CD14-positive monocyte (primary cell): ENCODE data around the gene SH3RF3. TPM values are rescaled to one million over a fixed set of nuclear protein-coding genes. Genes with fewer than 3 reads are reported as not detected.

Experiments
- DNase-seq, 3 donors: peaks; one replicate each; pipeline ENCODE4 v3.0.0-alpha.2; 2011 to 2022
- H2AFZ ChIP-seq: 2 replicates; pipeline ENCODE4 v1.6.0; 2012; ENCODE audit warnings: mild to moderate bottlenecking, low read depth, low read length, inconsistent platforms; ENCODE audit not compliant: insufficient read depth, poor library complexity, severe bottlenecking
- H3K27ac ChIP-seq, 2 donors: 1 replicate in 1 of 2; 2 replicates in 1 of 2; pipeline ENCODE4 v1.5.1; 2012 to 2013; ENCODE audit warnings: low read length in 2 of 2, control low read depth in 1 of 2, inconsistent platforms in 1 of 2, low read depth in 1 of 2, mild to moderate bottlenecking in 1 of 2
- H3K27me3 ChIP-seq, 2 donors: one replicate each; pipeline versions ENCODE4 v1.6.0 to v1.6.1; 2011 to 2013; ENCODE audit warnings: low read length in 2 of 2; ENCODE audit not compliant: control insufficient read depth in 2 of 2, insufficient read depth in 2 of 2
- H3K36me3 ChIP-seq, 2 donors: replicated peaks in 1 of 2; 1 replicate in 1 of 2; 2 replicates in 1 of 2; pipeline versions ENCODE4 v1.5.1 to v1.6.1; 2012 to 2013; ENCODE audit warnings: low read length in 2 of 2, control low read depth in 1 of 2, inconsistent platforms in 1 of 2, mild to moderate bottlenecking in 1 of 2; ENCODE audit not compliant: insufficient read depth in 2 of 2, control insufficient read depth in 1 of 2
- H3K4me1 ChIP-seq, 2 donors: 1 replicate in 1 of 2; 2 replicates in 1 of 2; pipeline versions ENCODE4 v1.5.1 to v1.6.1; 2012 to 2013; ENCODE audit warnings: low read length in 2 of 2, control low read depth in 1 of 2, inconsistent platforms in 1 of 2, mild to moderate bottlenecking in 1 of 2, moderate library complexity in 1 of 2; ENCODE audit not compliant: insufficient read depth in 2 of 2, control insufficient read depth in 1 of 2
- H3K4me2 ChIP-seq: replicated peaks from 2 replicates; pipeline ENCODE3; 2012; ENCODE audit warnings: low read length, moderate library complexity, mild to moderate bottlenecking; ENCODE audit not compliant: poor library complexity, severe bottlenecking; ENCODE audit errors: extremely low read depth
- H3K4me3 ChIP-seq, 3 experiments: fragments of 200-600 bp in 1 of 3; sonication (generic) in 1 of 3; replicated peaks in 1 of 3; 1 replicate in 2 of 3; 2 replicates in 1 of 3; pipeline ENCODE4 v1.5.1; 2011 to 2013; ENCODE audit warnings: low read length in 3 of 3, mild to moderate bottlenecking in 3 of 3, control low read depth in 2 of 3, low read depth in 2 of 3, inconsistent platforms in 1 of 3, moderate library complexity in 1 of 3
- H3K79me2 ChIP-seq: 2 replicates; pipeline ENCODE4 v1.6.0; 2012; ENCODE audit warnings: mild to moderate bottlenecking, control low read depth, inconsistent platforms, low read length, moderate library complexity; ENCODE audit not compliant: insufficient read depth
- H3K9ac ChIP-seq: 2 replicates; pipeline ENCODE4 v1.6.0; 2017; ENCODE audit warnings: low read length, mild to moderate bottlenecking; ENCODE audit not compliant: insufficient read depth, poor library complexity, severe bottlenecking
- H3K9me3 ChIP-seq, 2 donors: replicated peaks in 1 of 2; 1 replicate in 1 of 2; 2 replicates in 1 of 2; pipeline versions ENCODE4 v1.5.1 to v1.6.1; 2012 to 2013; ENCODE audit warnings: low read length in 2 of 2, control low read depth in 1 of 2; ENCODE audit not compliant: control insufficient read depth in 1 of 2, insufficient read depth in 1 of 2
- H4K20me1 ChIP-seq: 2 replicates; pipeline ENCODE4 v1.6.0; 2012; ENCODE audit warnings: mild to moderate bottlenecking, low read length, control low read depth, moderate library complexity; ENCODE audit not compliant: insufficient read depth
- H3K27ac Mint-ChIP-seq, 7 donors: one replicate each; pipeline ENCODE4 v1.8.0; 2020; ENCODE audit warnings: mild to moderate bottlenecking in 7 of 7, mixed read lengths in 7 of 7, moderate library complexity in 6 of 7, inconsistent platforms in 2 of 7
- H3K27me3 Mint-ChIP-seq, 3 donors: one replicate each; pipeline ENCODE4 v1.8.0; 2021 to 2022; ENCODE audit warnings: low read depth in 3 of 3, mild to moderate bottlenecking in 3 of 3, mixed read lengths in 3 of 3, moderate library complexity in 3 of 3, inconsistent platforms in 1 of 3
- H3K36me3 Mint-ChIP-seq, 2 donors: one replicate each; pipeline ENCODE4 v1.8.0; 2020; ENCODE audit warnings: mixed read lengths in 2 of 2, inconsistent platforms in 1 of 2, mild to moderate bottlenecking in 1 of 2
- H3K4me1 Mint-ChIP-seq: one replicate; pipeline ENCODE4 v1.8.0; 2020; ENCODE audit warnings: mild to moderate bottlenecking, mixed read lengths
- H3K4me3 Mint-ChIP-seq, 2 donors: one replicate each; pipeline ENCODE4 v1.8.0; 2020; ENCODE audit warnings: mild to moderate bottlenecking in 2 of 2, mixed read lengths in 2 of 2, moderate library complexity in 1 of 2
- H3K9me3 Mint-ChIP-seq, 7 donors: one replicate each; pipeline ENCODE4 v1.8.0; 2020 to 2022; ENCODE audit warnings: mixed read lengths in 7 of 7, mild to moderate bottlenecking in 6 of 7, moderate library complexity in 6 of 7, inconsistent platforms in 2 of 7
- CTCF ChIP-seq: fragments of 200-600 bp; IDR thresholded peaks from one replicate; pipeline ENCODE4 v1.8.0; 2022; ENCODE audit warnings: antibody characterized with exemption, mild to moderate bottlenecking
- WGBS: methylation state at CpG from one replicate; pipeline ENCODE4 v1.1.5; 2013; ENCODE audit warnings: missing lambda C conversion rate; ENCODE audit not compliant: insufficient coverage; 5-methylcytosine and 5-hydroxymethylcytosine counted together
- intact Hi-C, 2 donors: fragments of 100-400 bp; cut with micrococcal nuclease; formaldehyde crosslinking; loops; one replicate each; pipeline versions ENCODE4 v1.15.0 to v1.15.1; 2023
- polyA plus RNA-seq, 3 donors: library from polyadenylated mRNA; depleted of rRNA in 1 of 3; unstranded in 2 of 3; stranded (reverse) in 1 of 3; fragments of 300-500 nt in 2 of 3; fragments of >200 nt in 1 of 3; fragmentation: Illumina TruSeq in 2 of 3; gene quantifications; 1 replicate in 2 of 3; 2 replicates in 1 of 3; pipeline ENCODE4 v1.2.3, GENCODE V29; 2012 to 2021

SH3RF3 gene
- polyA plus RNA-seq, 3 donors: 0.25 to 0.75 (median 0.34) TPM

- peaks cover 3 to 16% of the 10 kb centered on the region in 2 donors for H3K27me3 ChIP-seq
- peaks cover 0 to 4% (median 0%) of the 10 kb centered on the region in 7 donors for H3K9me3 Mint-ChIP-seq
- H3K4me1 Mint-ChIP-seq: peaks cover 47% of the 10 kb centered on the region
- peak overlapping the region in 1 of 2 donors; percentile 35 for H3K4me3 Mint-ChIP-seq
- no peak overlapping the region for H3K27ac Mint-ChIP-seq
- no peak overlapping the region for H3K27ac ChIP-seq
- no peaks in the 10 kb centered on the region for H3K9me3 ChIP-seq
- peaks cover 35 to 47% (median 42%) of the 10 kb centered on the region in 3 donors for H3K27me3 Mint-ChIP-seq
- H3K4me2 ChIP-seq: peak overlapping the region; percentile 22
- peak; percentile 18 for TF ChIP-seq CTCF
- no peaks in the 10 kb centered on the region for H3K36me3 ChIP-seq
- peak; percentile 38 to 63 (median 63) for DNase-seq
- intact Hi-C loops: loop anchor here in 1 of 2 donors (5.0 to 10.0 kb wide), 2 partner anchors 121 to 209 kb away; partner anchors contain the start of gene SH3RF3
- no peaks in the 10 kb centered on the region for H3K79me2 ChIP-seq
- H3K36me3 Mint-ChIP-seq: no peaks in the 10 kb centered on the region
- no peak overlapping the region for H2AFZ ChIP-seq
- WGBS: 53% methylated on average over 3 of the region's 7 CpGs
- H3K9ac ChIP-seq: no peak overlapping the region
- no peak overlapping the region for H3K4me3 ChIP-seq
- H4K20me1 ChIP-seq: no peaks in the 10 kb centered on the region
- peaks cover 43 to 45% of the 10 kb centered on the region in 2 donors for H3K4me1 ChIP-seq
These were observed 204.6 kb downstream of the SH3RF3 start for GRCh38 chr2:109333414-109334210.

- peaks cover 0 to 4% (median 0%) of the 10 kb centered on the region in 7 donors for H3K9me3 Mint-ChIP-seq
- peaks cover 43 to 45% of the 10 kb centered on the region in 2 donors for H3K4me1 ChIP-seq
- no peaks in the 10 kb centered on the region for H4K20me1 ChIP-seq
- H3K4me3 ChIP-seq: peak overlapping the region in 1 of 3 experiments; percentile 53
- H3K79me2 ChIP-seq: no peaks in the 10 kb centered on the region
- no peak overlapping the region for H2AFZ ChIP-seq
- peak overlapping the region; percentile 49 to 84 for H3K4me3 Mint-ChIP-seq
- H3K36me3 Mint-ChIP-seq: no peaks in the 10 kb centered on the region
- peak in 1 of 3 donors; percentile 12 for DNase-seq
- H3K27ac Mint-ChIP-seq: no peak overlapping the region
- no peak overlapping the region for H3K9ac ChIP-seq
- no CpG with 5 or more reads among the region's 12 CpGs for WGBS
- TF ChIP-seq CTCF: no peak
- H3K4me1 Mint-ChIP-seq: peaks cover 47% of the 10 kb centered on the region
- H3K9me3 ChIP-seq: no peaks in the 10 kb centered on the region
- peak overlapping the region; percentile 52 for H3K4me2 ChIP-seq
- H3K27me3 ChIP-seq: peaks cover 3 to 14% of the 10 kb centered on the region in 2 donors
- H3K27me3 Mint-ChIP-seq: peaks cover 32 to 40% (median 38%) of the 10 kb centered on the region in 3 donors
- no peaks in the 10 kb centered on the region for H3K36me3 ChIP-seq
- H3K27ac ChIP-seq: no peak overlapping the region
- intact Hi-C loops: loop anchor here in 1 of 2 donors (10.0 kb wide), 1 partner anchor 211 kb away; the partner anchor contains the start of gene SH3RF3
These were observed 206.7 kb downstream of the SH3RF3 start for GRCh38 chr2:109335631-109336176.
